HG02571 (cell line): ENCODE measurements around the gene RASA3.
"Not testable (repeated sequence)": the region's sequence is repeated elsewhere in the genome, so short reads cannot be mapped to it uniquely, and the experiment has no call there.

Experiments used
- ATAC-seq: cut with Tn5 transposase; IDR thresholded peaks from one replicate; pipeline ENCODE4 v1.9.1; 2021; ENCODE audit warnings: mild to moderate bottlenecking, moderate library complexity; ENCODE audit not compliant: unreplicated experiment

RASA3 gene

GRCh38 chr13:114128624-114129522 lies 3.5 kb downstream of the RASA3 start:
- peak; percentile 51 for ATAC-seq

DNA sequence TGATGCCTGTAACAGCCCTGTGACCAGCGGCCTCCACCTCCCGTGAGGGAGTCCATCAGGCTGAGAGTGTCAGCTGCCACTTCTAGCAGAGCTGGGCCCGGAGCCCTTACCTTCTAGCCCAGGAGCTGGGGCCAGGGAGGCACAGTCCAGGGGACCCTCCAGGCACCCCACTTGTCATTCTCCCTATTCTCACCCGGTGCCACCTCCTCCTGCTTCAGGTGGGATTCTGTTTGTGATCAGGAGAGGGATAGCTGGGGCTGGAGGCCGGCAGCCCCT lies 4.1 kb downstream of the RASA3 start:
- ATAC-seq = no peak

- no peak for ATAC-seq
These were observed 4.7 kb downstream of the RASA3 start for GRCh38 chr13:114127473-114128347.

DNA sequence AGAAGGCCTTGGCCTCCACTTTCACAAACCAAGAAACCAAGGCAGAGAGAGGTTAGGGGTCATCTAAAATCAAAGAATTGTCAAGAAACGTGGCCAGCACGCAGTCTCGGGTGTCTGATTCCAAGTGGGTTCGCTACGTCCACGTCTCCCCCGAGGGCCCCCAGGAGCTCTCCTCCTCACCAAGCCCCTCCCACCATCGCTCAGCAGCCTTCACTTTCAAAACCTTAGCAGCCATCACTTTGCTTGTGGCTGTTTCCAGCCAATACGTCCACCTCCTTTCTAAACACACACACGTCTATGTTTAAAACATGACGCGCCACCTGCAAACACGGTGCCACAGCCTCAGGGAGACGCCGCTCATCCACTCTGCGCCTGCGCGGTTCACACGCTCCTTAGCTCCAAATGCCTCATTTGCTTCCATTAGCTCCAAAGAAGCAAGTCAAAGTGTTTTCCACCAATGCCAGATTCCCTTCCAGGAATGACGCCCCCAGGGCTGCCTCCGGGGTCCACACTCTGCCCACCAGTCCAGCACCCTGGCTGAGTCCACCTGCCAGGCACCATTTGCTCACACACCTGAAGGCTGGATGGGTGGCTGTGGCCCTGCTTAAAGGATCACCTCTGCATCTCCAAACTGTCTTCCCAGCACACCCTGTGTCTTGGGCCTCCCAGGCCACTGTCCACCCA lies 5.5 kb downstream of the RASA3 start:
- no peak for ATAC-seq

DNA sequence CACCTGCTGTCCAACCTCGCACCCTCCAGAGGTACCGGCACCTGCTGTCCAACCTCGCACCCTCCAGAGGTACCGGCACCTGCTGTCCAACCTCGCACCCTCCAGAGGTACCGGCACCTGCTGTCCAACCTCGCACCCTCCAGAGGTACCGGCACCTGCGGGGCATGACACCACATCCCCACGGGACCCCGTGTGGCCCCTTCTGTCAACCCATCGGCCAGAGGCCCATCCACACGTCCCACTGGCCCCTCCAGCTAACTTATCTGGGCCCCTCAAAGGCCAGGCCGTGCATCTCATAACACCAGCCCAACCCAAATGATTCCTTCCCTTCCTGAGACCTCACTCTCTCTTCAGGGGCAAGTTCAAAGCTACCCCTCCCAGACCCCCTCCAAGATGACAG lies 6.3 kb downstream of the RASA3 start:
- not testable (repeated sequence) for ATAC-seq

DNA sequence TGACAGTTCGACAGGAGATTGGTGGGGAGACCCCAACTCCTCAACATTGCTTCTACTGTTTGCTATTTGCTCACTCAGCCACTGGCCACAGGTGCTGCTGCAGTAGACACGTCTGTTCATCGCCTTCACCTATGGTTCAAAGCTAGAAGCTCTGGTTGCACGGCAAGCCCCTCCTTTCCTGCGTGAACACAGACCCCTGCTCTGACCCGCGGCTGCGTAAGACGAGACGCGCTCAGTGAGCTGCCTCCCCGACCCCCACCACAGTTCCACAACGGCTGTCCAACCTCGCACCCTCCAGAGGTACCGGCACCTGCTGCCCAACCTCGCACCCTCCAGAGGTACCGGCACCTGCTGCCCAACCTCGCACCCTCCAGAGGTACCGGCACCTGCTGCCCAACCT lies 6.8 kb downstream of the RASA3 start:
- ATAC-seq = no peak

GRCh38 chr13:114124921-114125320 lies 7.5 kb downstream of the RASA3 start:
- no peak for ATAC-seq

DNA sequence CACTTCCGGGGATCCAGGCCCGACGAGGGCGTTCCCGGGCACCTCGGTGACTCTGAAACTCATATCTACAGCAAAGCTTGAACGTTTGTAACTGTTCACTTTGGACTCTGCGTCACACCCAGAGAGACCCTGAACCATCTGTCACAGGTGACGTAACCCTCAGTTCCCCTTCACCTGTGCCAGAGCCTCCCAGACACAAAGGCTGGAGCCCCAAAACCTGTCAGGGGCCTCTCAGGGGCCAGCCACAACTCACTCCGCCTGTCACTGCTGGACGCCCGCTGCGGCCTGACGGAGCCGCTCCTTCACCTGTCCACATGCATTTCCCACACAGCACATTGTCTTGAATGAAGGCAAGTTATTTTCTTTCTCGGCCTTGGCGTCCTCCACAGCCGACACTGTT lies 8.0 kb downstream of the RASA3 start:
- no peak for ATAC-seq

DNA sequence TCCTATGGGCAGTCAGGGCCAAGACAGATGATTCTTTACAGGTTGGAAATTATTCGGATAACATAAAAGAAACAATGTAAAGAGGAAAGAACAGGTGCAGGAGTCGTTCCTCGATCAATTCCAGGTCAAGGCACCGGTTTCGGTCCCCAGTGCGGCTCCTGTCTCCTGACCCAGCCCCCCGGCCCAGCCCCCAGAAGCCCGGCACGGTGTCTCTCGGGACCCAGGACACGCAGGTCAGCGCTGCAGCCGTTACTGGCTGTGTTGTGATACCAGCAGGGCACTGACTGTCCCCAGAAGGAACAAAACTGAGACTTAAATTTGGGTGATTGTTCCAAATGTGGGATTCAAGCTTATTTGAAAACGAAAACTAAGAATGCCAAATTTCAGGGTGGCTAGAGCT lies 8.5 kb downstream of the RASA3 start:
- no peak for ATAC-seq

DNA sequence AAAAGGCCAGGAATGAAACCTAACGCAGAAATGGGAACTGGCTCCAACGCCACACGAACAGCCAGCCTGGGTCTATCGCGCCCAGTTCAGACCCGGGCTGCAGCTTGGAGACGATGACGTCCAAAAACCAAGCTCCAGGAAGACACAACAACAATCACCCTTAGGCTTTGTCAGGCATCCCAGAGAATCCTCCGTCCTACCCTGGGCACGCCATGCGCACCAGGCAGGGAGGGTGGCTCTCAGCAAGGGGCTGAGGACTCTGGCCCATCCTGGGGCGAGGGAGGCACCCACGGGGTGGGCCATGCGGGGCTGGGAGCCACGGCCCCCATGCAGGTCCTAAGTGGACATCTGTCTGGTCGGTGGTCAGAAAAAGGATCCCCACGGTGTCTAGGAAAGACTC lies 9.0 kb downstream of the RASA3 start:
- ATAC-seq = no peak

- no peak for ATAC-seq
These were observed 9.7 kb downstream of the RASA3 start for GRCh38 chr13:114122591-114123211.

DNA sequence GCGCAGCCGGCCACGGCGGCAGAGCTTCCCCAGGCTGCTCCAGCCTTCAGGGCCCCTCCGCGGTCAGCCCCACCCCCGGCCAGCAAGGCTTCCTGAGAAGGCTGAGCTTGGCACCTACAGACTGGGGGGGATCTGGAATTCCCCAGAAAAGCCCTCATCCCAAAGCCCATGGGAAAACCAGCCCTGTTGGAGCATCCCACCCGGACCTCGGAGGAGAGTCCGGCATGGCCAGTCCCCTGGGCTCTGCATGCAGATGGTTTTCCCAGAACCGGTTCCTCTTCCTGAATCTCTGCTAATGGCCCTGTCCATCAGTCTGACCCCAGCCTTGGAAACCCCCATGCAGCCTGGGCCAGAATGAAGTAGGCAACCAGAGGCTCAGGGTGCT lies 10.3 kb downstream of the RASA3 start:
- no peak for ATAC-seq

- no peak for ATAC-seq
These were observed 10.8 kb downstream of the RASA3 start for GRCh38 chr13:114121496-114122126.

- no peak for ATAC-seq
These were observed 11.4 kb downstream of the RASA3 start for GRCh38 chr13:114121031-114121430.

GRCh38 chr13:114120591-114121011 lies 11.8 kb downstream of the RASA3 start:
- ATAC-seq = no peak

DNA sequence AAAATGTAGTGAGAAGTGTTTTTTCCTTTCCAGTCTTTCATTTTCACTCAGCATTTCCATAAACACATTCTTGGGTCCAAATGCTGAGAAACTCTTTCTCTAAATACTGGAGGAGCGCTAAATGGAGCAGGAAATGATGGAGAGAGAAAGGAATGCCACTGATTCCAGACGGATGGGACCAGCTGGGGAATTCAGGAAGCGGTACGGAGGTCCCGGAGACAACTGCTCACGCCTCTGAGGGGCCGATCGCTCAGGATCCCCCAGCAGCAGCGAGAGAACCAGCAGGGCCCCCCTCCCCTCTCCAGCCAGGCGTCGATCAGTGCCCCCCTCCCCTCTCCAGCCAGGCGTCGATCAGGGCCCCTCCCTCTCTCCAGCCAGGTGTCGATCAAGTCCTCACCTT lies 13.2 kb downstream of the RASA3 start:
- ATAC-seq = no peak

- ATAC-seq = no peak
These were observed 13.8 kb downstream of the RASA3 start for GRCh38 chr13:114118511-114119123.

- no peak for ATAC-seq
These were observed 14.3 kb downstream of the RASA3 start for GRCh38 chr13:114118086-114118485.

DNA sequence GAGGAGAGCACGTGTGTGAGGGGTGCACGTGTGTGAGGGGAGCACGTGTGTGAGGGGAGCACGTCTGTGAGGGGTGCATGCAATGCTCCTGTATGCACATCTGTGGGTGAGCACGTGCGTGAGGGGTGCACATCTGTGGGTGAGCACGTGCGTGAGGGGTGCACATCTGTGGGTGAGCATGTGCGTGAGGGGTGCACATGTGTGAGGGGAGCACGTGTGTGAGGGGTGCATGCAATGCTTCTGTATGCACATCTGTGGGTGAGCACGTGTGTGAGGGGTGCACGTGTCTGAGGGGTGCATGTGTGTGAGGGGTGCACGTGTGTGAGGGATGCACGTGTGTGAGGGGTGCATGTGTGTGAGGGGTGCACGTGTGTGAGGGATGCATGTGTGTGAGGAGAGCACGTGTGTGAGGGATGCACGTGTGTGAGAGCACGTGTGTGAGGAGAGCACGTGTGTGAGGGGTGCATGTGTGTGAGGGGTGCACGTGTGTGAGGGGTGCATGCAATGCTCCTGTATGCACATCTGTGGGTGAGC lies 15.0 kb downstream of the RASA3 start:
- not testable (repeated sequence) for ATAC-seq

GRCh38 chr13:114116734-114117133 lies 15.7 kb downstream of the RASA3 start:
- ATAC-seq = no peak
